Neural cell (in vitro differentiated cells): ENCODE data around the gene CENPS. TPM values are rescaled to one million over a fixed set of nuclear protein-coding genes. Genes with fewer than 3 reads are reported as not detected.

Experiments used
- H2AFZ ChIP-seq: fragments of 200-600, 300-800 bp; sonication (generic), shearing (Covaris generic); 2 replicates; pipeline ENCODE4 v1.6.0; 2014; ENCODE audit warnings: low read depth, mild to moderate bottlenecking, antibody characterized with exemption, low read length, moderate library complexity
- H3F3A ChIP-seq: fragments of 200-600 bp; shearing (Covaris generic); 2 replicates; pipeline ENCODE4 v1.6.1; 2016; ENCODE audit warnings: mild to moderate bottlenecking, moderate library complexity, mixed read lengths, antibody characterized with exemption, low read length; ENCODE audit not compliant: insufficient read depth, poor library complexity, severe bottlenecking
- H3K27ac ChIP-seq: fragments of 200-600, 300-800 bp; sonication (generic), shearing (Covaris generic); 2 replicates; pipeline ENCODE4 v1.5.1; 2014; ENCODE audit warnings: mild to moderate bottlenecking, low read length, moderate library complexity
- H3K27me3 ChIP-seq: fragments of 300-800, 200-600 bp; sonication (generic), shearing (Covaris generic); 2 replicates; pipeline ENCODE4 v1.6.0; 2014; ENCODE audit warnings: mild to moderate bottlenecking, low read depth, low read length, moderate library complexity; ENCODE audit not compliant: insufficient read depth
- H3K36me3 ChIP-seq: fragments of 300-800, 200-600 bp; sonication (generic), shearing (Covaris generic); 2 replicates; pipeline ENCODE4 v1.5.1; 2014; ENCODE audit warnings: mild to moderate bottlenecking, antibody characterized with exemption, low read length, moderate library complexity; ENCODE audit not compliant: insufficient read depth
- H3K4me2 ChIP-seq: fragments of 300-800, 200-600 bp; sonication (generic), shearing (Covaris generic); 2 replicates; pipeline ENCODE4 v1.6.0; 2014; ENCODE audit warnings: mild to moderate bottlenecking, low read length
- H3K4me3 ChIP-seq: fragments of 300-800, 200-600 bp; sonication (generic), shearing (Covaris generic); 2 replicates; pipeline ENCODE4 v1.5.1; 2014; ENCODE audit warnings: mild to moderate bottlenecking, low read length, moderate library complexity
- H3K79me2 ChIP-seq: fragments of 200-600 bp; shearing (Covaris generic); replicated peaks from 2 replicates; pipeline ENCODE4 v1.6.0; 2014; ENCODE audit warnings: mild to moderate bottlenecking, low read length, moderate library complexity; ENCODE audit not compliant: insufficient read depth
- H3K9ac ChIP-seq: fragments of 300-800, 200-600 bp; sonication (generic), shearing (Covaris generic); 2 replicates; pipeline ENCODE4 v1.6.1; 2016; ENCODE audit warnings: mild to moderate bottlenecking, low read length, mixed read lengths
- H3K9me2 ChIP-seq: fragments of 200-600 bp; shearing (Covaris generic); 2 replicates; pipeline ENCODE4 v1.6.1; 2016; ENCODE audit warnings: mild to moderate bottlenecking, low read length, mixed read lengths; ENCODE audit not compliant: insufficient read depth
- H3K9me3 ChIP-seq: fragments of 200-600, 300-800 bp; sonication (generic), shearing (Covaris generic); 2 replicates; pipeline ENCODE4 v1.6.1; 2016; ENCODE audit warnings: mild to moderate bottlenecking, mixed run types, low read length, moderate library complexity, mixed read lengths
- H4K20me1 ChIP-seq: fragments of 200-600 bp; shearing (Covaris generic); 2 replicates; pipeline ENCODE4 v1.6.1; 2016; ENCODE audit warnings: mild to moderate bottlenecking, mixed run types; ENCODE audit not compliant: insufficient read depth
- CTCF ChIP-seq: fragments of 450-650 bp; IDR thresholded peaks from 2 replicates; pipeline ENCODE4 v1.5.1; 2014; ENCODE audit warnings: antibody characterized with exemption, mild to moderate bottlenecking, moderate library complexity; ENCODE audit not compliant: poor library complexity, severe bottlenecking
- EP300 ChIP-seq: fragments of 450-650 bp; conservative IDR thresholded peaks from 2 replicates; pipeline ENCODE4 v1.6.1; 2014; ENCODE audit warnings: antibody characterized with exemption, mild to moderate bottlenecking, moderate library complexity; ENCODE audit not compliant: poor library complexity, severe bottlenecking
- EZH2 ChIP-seq: fragments of 200-600, 300-800 bp; shearing (Covaris generic), sonication (generic); IDR thresholded peaks from 2 replicates; pipeline ENCODE4 v1.6.1; 2014; ENCODE audit warnings: antibody characterized with exemption, low read length, borderline replicate concordance, mild to moderate bottlenecking; ENCODE audit not compliant: insufficient read depth, poor library complexity, severe bottlenecking
- MXI1 ChIP-seq: fragments of 450-650 bp; conservative IDR thresholded peaks from 2 replicates; pipeline ENCODE4 v1.6.1; 2014; ENCODE audit warnings: antibody characterized with exemption, mild to moderate bottlenecking; ENCODE audit not compliant: poor library complexity, severe bottlenecking
- POLR2AphosphoS5 ChIP-seq: IDR thresholded peaks from 2 replicates; pipeline ENCODE4 v1.6.1; 2012
- RAD21 ChIP-seq: fragments of 450-650 bp; conservative IDR thresholded peaks from 2 replicates; pipeline ENCODE4 v1.6.1; 2014; ENCODE audit warnings: antibody characterized with exemption, mild to moderate bottlenecking, moderate library complexity
- REST ChIP-seq: IDR thresholded peaks from 2 replicates; pipeline ENCODE4 v1.6.1; 2012; ENCODE audit warnings: borderline replicate concordance
- SMC3 ChIP-seq: fragments of 450-650 bp; conservative IDR thresholded peaks from 2 replicates; pipeline ENCODE4 v1.6.1; 2014; ENCODE audit warnings: antibody characterized with exemption, mild to moderate bottlenecking, moderate library complexity; ENCODE audit not compliant: poor library complexity
- TAF1 ChIP-seq: IDR thresholded peaks from 2 replicates; pipeline ENCODE4 v1.6.1; 2012; ENCODE audit warnings: low read depth
- polyA plus RNA-seq: library from polyadenylated mRNA; depleted of rRNA; stranded (reverse); fragments of >200 nt; gene quantifications from 2 replicates; pipeline ENCODE4 v1.2.3, GENCODE V29; 2014

The CENPS gene
- polyA plus RNA-seq, 1 donor from 2014 or later, result 16.5 TPM

GRCh38 chr1:10386761-10387676 lies 43.2 kb upstream of the CENPS start:
- Histone ChIP-seq H3K4me3 (no peak overlapping the region), H3K27me3 (no peaks in the 10 kb centered on the region), H3K9me3 (no peaks in the 10 kb centered on the region), H2AFZ (no peak overlapping the region), H3K36me3 (no peaks in the 10 kb centered on the region), H3K9ac (no peak overlapping the region), H3F3A (no peaks in the 10 kb centered on the region), H3K9me2 (no peaks in the 10 kb centered on the region), H3K27ac (no peak overlapping the region), H4K20me1 (no peaks in the 10 kb centered on the region), H3K4me2 (no peak overlapping the region), H3K79me2 (no peaks in the 10 kb centered on the region)
- TF ChIP-seq POLR2AphosphoS5, result no peak
- TF ChIP-seq EZH2, result no peak
- TF ChIP-seq RAD21, result no peak
- TF ChIP-seq EP300, result no peak
- TF ChIP-seq REST, result no peak
- TF ChIP-seq MXI1, result no peak
- no peak for TF ChIP-seq TAF1
- TF ChIP-seq SMC3, result no peak
- TF ChIP-seq CTCF, result no peak

GRCh38 chr1:10387677-10388386 lies 42.4 kb upstream of the CENPS start:
- Histone ChIP-seq H3K4me3 (no peak overlapping the region), H3K27ac (no peak overlapping the region), H4K20me1 (no peaks in the 10 kb centered on the region), H3F3A (no peaks in the 10 kb centered on the region), H3K9me2 (no peaks in the 10 kb centered on the region), H3K79me2 (no peaks in the 10 kb centered on the region), H3K4me2 (no peak overlapping the region), H3K36me3 (no peaks in the 10 kb centered on the region), H3K27me3 (no peaks in the 10 kb centered on the region), H3K9ac (no peak overlapping the region), H3K9me3 (no peaks in the 10 kb centered on the region), H2AFZ (no peak overlapping the region)
- TF ChIP-seq REST, result no peak
- no peak for TF ChIP-seq EZH2
- no peak for TF ChIP-seq CTCF
- no peak for TF ChIP-seq POLR2AphosphoS5
- TF ChIP-seq SMC3, result no peak
- TF ChIP-seq MXI1, result no peak
- no peak for TF ChIP-seq RAD21
- TF ChIP-seq EP300, result no peak
